Naive thymus-derived CD4-positive, alpha-beta T cell (primary cell): Measurements from ENCODE around the gene INPP5A. TPM values are rescaled to one million over a fixed set of nuclear protein-coding genes. Genes with fewer than 3 reads are reported as not detected.
"Not testable (repeated sequence)": the region's sequence is repeated elsewhere in the genome, so short reads cannot be mapped to it uniquely, and the experiment has no call there.

ENCODE experiments used
- ATAC-seq: fragments of 150-1000 bp; cut with Tn5 transposase; 2 replicates; pipeline ENCODE4 v1.10.0; 2021; ENCODE audit warnings: mild to moderate bottlenecking, moderate library complexity
- CTCF ChIA-PET: fragments of 350-600 bp; sonication (Branson Sonifier 250); formaldehyde crosslinking; loops from one replicate; lab custom pipeline; 2021; ENCODE audit warnings: antibody characterized with exemption; lab: Charles Lee
- POLR2A ChIA-PET: fragments of 350-600 bp; sonication (Branson Sonifier 250); formaldehyde crosslinking; loops from one replicate; lab custom pipeline; 2021; ENCODE audit warnings: antibody characterized with exemption, inconsistent platforms; lab: Charles Lee
- DNase-seq, 9 donors: peaks; one replicate each; pipeline versions ENCODE4 v3.0.0 to v3.0.0-alpha.2; 2020 to 2022; ENCODE audit warnings: mixed read lengths in 1 of 9
- H3K27ac ChIP-seq: one replicate; pipeline ENCODE4 v1.7.0; 2013; ENCODE audit warnings: mild to moderate bottlenecking, low read depth, low read length, moderate library complexity
- H3K27me3 ChIP-seq, 2 donors: one replicate each; pipeline ENCODE4 v1.7.0; 2013; ENCODE audit warnings: low read length in 2 of 2, mild to moderate bottlenecking in 2 of 2, moderate library complexity in 2 of 2; ENCODE audit not compliant: control insufficient read depth in 2 of 2, insufficient read depth in 2 of 2
- H3K36me3 ChIP-seq, 3 experiments: 1 replicate in 2 of 3; 2 replicates in 1 of 3; pipeline ENCODE4 v1.7.0; 2013; ENCODE audit warnings: low read length in 3 of 3, mild to moderate bottlenecking in 3 of 3, moderate library complexity in 1 of 3; ENCODE audit not compliant: insufficient read depth in 3 of 3, control insufficient read depth in 2 of 3
- H3K4me1 ChIP-seq, 2 donors: one replicate each; pipeline ENCODE4 v1.7.0; 2013; ENCODE audit warnings: low read length in 2 of 2, mild to moderate bottlenecking in 2 of 2, moderate library complexity in 1 of 2; ENCODE audit not compliant: control insufficient read depth in 2 of 2, insufficient read depth in 2 of 2
- H3K4me3 ChIP-seq: 2 replicates; pipeline ENCODE4 v1.7.0; 2013; ENCODE audit warnings: mild to moderate bottlenecking, low read length
- H3K9me3 ChIP-seq, 3 experiments: 1 replicate in 2 of 3; 2 replicates in 1 of 3; pipeline ENCODE4 v1.7.0; 2013; ENCODE audit warnings: low read length in 3 of 3; ENCODE audit not compliant: control insufficient read depth in 2 of 3
- H3K27ac Mint-ChIP-seq, 9 donors: one replicate each; pipeline ENCODE4 v1.8.0; 2020 to 2022; ENCODE audit warnings: mixed read lengths in 9 of 9, mild to moderate bottlenecking in 8 of 9, moderate library complexity in 5 of 9, inconsistent platforms in 2 of 9
- H3K27me3 Mint-ChIP-seq, 5 donors: one replicate each; pipeline ENCODE4 v1.8.0; 2021 to 2022; ENCODE audit warnings: mixed read lengths in 5 of 5, mild to moderate bottlenecking in 1 of 5
- H3K36me3 Mint-ChIP-seq, 5 donors: one replicate each; pipeline ENCODE4 v1.8.0; 2020 to 2022; ENCODE audit warnings: mixed read lengths in 5 of 5, mild to moderate bottlenecking in 3 of 5, inconsistent platforms in 1 of 5
- H3K4me1 Mint-ChIP-seq, 7 donors: one replicate each; pipeline ENCODE4 v1.8.0; 2020 to 2022; ENCODE audit warnings: mixed read lengths in 7 of 7, mild to moderate bottlenecking in 3 of 7, inconsistent platforms in 1 of 7
- H3K4me3 Mint-ChIP-seq, 10 donors: one replicate each; pipeline ENCODE4 v1.8.0; 2020 to 2022; ENCODE audit warnings: mild to moderate bottlenecking in 10 of 10, mixed read lengths in 10 of 10, moderate library complexity in 6 of 10, inconsistent platforms in 2 of 10
- H3K9me3 Mint-ChIP-seq, 11 donors: one replicate each; pipeline ENCODE4 v1.8.0; 2020 to 2022; ENCODE audit warnings: mixed read lengths in 11 of 11, mild to moderate bottlenecking in 4 of 11, inconsistent platforms in 1 of 11, moderate library complexity in 1 of 11
- intact Hi-C, 2 donors: fragments of 100-400 bp; cut with micrococcal nuclease; formaldehyde crosslinking; loops; one replicate each; pipeline ENCODE4 v1.15.1; 2023
- polyA plus RNA-seq, 2 donors: library from polyadenylated mRNA; unstranded; fragments of 300-500 nt; fragmentation: Illumina TruSeq; gene quantifications; one replicate each; pipeline ENCODE4 v1.2.3, GENCODE V29; 2021
- total RNA-seq, 6 experiments: library from RNA in 5 of 6; stranded (reverse) in 5 of 6; gene quantifications; 1 replicate in 5 of 6; 2 replicates in 1 of 6; pipeline ENCODE4 v1.2.3 and lab custom pipeline; 2021 to 2026

Gene INPP5A
- total and polyA plus RNA-seq, 7 experiments from 2014 or later, result 0.97 to 30.7 (median 25.0) TPM

DNA sequence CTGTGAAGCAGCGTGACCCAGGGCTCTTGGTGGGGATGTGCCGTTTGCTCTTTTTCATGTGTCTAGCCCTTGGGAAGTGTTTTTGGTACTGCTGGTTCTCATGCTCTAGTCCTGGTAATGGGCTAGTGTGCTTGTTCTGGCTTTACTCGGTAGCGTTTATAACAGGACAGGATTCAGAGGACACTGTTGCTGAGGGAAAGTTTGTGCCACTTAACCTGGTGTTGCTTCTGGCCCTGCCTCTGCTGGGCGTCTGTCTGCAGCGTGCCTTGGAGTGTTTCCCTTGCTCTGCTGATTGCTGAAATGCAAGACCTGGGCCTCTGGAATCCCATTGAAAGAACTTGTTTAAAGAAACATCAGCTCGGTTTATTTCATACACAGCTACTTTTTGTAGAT, 35.0 kb downstream of the INPP5A start:
- no peaks in the 10 kb centered on the region for H3K36me3 Mint-ChIP-seq
- H3K4me1 ChIP-seq, result peaks cover 10 to 22% of the 10 kb centered on the region in 2 donors
- ATAC-seq (no peak), DNase-seq (no peak)
- H3K4me3 ChIP-seq, result no peak overlapping the region
- no peak overlapping the region for H3K27ac Mint-ChIP-seq
- H3K4me1 Mint-ChIP-seq, result peaks cover 4 to 32% (median 26%) of the 10 kb centered on the region in 7 donors
- H3K27ac ChIP-seq, result no peak overlapping the region
- CTCF ChIA-PET, result interaction anchor here (0.7 kb wide), 1 partner anchor 14 kb away, joined by 3 read pairs; no protein-coding TSS in a partner anchor
- no peaks in the 10 kb centered on the region for H3K36me3 ChIP-seq
- H3K27me3 Mint-ChIP-seq, result peaks cover 0 to 2% (median 0%) of the 10 kb centered on the region in 5 donors
- H3K9me3 Mint-ChIP-seq, result no peaks in the 10 kb centered on the region
- intact Hi-C loops, result loop anchor here (1.0 to 2.0 kb wide), 5 partner anchors 17 to 44 kb away; partner anchors contain the start of gene INPP5A (in 1 of the 2)
- no peaks in the 10 kb centered on the region for H3K9me3 ChIP-seq
- POLR2A ChIA-PET, result no interaction called here
- no peak overlapping the region for H3K4me3 Mint-ChIP-seq
- no peaks in the 10 kb centered on the region for H3K27me3 ChIP-seq

DNA sequence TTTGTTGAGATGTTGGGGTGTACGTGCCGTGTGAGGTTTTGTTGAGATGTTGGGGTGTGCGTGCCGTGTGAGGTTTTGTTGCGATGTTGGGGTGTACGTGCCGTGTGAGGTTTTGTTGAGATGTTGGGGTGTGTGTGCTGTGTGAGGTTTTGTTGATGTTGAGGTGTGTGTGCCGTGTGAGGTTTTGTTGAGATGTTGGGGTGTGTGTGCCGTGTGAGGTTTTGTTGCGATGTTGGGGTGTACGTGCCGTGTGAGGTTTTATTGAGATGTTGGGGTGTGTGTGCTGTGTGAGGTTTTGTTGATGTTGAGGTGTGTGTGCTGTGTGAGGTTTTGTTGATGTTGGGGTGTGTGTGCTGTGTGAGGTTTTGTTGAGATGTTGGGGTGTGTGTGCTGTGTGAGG, 35.4 kb downstream of the INPP5A start:
- H3K9me3 ChIP-seq, H3K4me3 ChIP-seq, DNase-seq, H3K27ac ChIP-seq, H3K27ac Mint-ChIP-seq, H3K4me3 Mint-ChIP-seq, H3K36me3 Mint-ChIP-seq, H3K36me3 ChIP-seq, H3K9me3 Mint-ChIP-seq, H3K27me3 ChIP-seq, POLR2A ChIA-PET, ATAC-seq, H3K27me3 Mint-ChIP-seq: not testable (repeated sequence)
- H3K4me1 Mint-ChIP-seq, result peaks cover 8 to 36% (median 26%) of the 10 kb centered on the region in 7 donors
- intact Hi-C loops, result loop anchor here (1.0 to 2.0 kb wide), 5 partner anchors 18 to 43 kb away; partner anchors contain the start of gene INPP5A (in 1 of the 2)
- peaks cover 10 to 22% of the 10 kb centered on the region in 2 donors for H3K4me1 ChIP-seq
- CTCF ChIA-PET, result interaction anchor here (0.7 kb wide), 1 partner anchor 14 kb away, joined by 3 read pairs; no protein-coding TSS in a partner anchor

DNA sequence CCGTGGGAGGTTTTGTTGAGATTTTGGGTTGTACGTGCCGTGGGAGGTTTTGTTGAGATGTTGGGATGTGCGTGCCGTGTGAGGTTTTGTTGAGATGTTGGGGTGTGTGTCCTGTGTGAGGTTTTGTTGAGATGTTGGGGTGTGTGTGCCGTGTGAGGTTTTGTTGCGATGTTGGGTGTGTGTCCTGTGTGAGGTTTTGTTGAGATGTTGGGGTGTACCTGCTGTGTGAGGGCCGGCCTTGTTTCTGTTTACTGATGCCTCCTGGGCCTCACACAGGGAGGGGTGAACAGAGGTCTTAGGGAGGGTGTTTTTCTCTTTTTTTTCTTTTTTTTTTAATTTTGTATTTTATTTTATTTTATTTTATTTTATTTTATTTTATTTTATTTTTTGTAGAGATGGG, 36.7 kb downstream of the INPP5A start:
- ATAC-seq, result no peak

DNA sequence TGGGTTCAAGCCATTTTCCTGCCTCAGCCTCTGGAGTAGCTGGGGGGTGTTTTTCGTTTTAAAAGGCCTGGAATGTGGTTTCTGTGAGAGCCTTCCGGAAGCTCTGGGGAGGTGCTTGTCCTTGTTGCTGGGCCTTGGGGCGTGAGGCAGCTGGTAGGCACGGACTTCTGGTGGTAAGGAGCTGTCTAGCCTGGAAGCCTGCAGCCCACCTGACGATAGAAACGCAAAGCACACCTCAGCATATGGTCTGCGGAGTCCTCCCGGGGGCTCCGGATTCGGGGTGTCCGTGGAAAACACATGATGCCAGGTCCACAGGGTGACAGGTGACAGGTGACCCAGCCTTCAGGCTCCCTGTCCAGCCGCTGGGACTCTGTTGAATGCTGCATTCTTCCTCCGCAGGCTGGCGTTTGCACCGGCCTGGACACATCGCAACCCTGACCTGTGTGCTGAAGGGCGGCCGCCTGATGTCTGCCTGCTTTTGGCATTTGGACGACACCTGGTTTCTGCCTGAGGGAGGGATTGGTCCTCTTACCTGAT, 37.3 kb downstream of the INPP5A start:
- peaks cover 24 to 48% (median 34%) of the 10 kb centered on the region in 7 donors for H3K4me1 Mint-ChIP-seq
- Histone ChIP-seq H3K9me3 (no peaks in the 10 kb centered on the region), H3K36me3 (no peaks in the 10 kb centered on the region), H3K4me1 (peaks cover 10 to 22% of the 10 kb centered on the region in 2 donors), H3K27ac (no peak overlapping the region), H3K27me3 (no peaks in the 10 kb centered on the region), H3K4me3 (no peak overlapping the region)
- ChIA-PET CTCF (no interaction called here), POLR2A (interaction anchor here (0.7 to 0.9 kb wide), 2 partner anchors 19 to 32 kb away, joined by 3 to 4 read pairs; no protein-coding TSS in a partner anchor)
- H3K27me3 Mint-ChIP-seq, result peaks cover 0 to 2% (median 0%) of the 10 kb centered on the region in 5 donors
- no peaks in the 10 kb centered on the region for H3K9me3 Mint-ChIP-seq
- ATAC-seq (no peak), DNase-seq (no peak)
- H3K4me3 Mint-ChIP-seq, result peak overlapping the region in 4 of 10 donors; percentile 17 to 56 (median 24)
- H3K36me3 Mint-ChIP-seq, result no peaks in the 10 kb centered on the region
- intact Hi-C loops, result no loop called here
- peak overlapping the region in 1 of 9 donors; percentile 45 for H3K27ac Mint-ChIP-seq

More for the DNA sequence above, 36.7 kb downstream of the INPP5A start:
- no peak for DNase-seq
- Histone ChIP-seq H3K9me3 (no peaks in the 10 kb centered on the region), H3K27ac (no peak overlapping the region), H3K36me3 (no peaks in the 10 kb centered on the region), H3K4me1 (peaks cover 10 to 22% of the 10 kb centered on the region in 2 donors), H3K27me3 (no peaks in the 10 kb centered on the region), H3K4me3 (no peak overlapping the region)
- POLR2A ChIA-PET, result interaction anchor here (0.7 to 0.9 kb wide), 2 partner anchors 20 to 33 kb away, joined by 3 to 4 read pairs; no protein-coding TSS in a partner anchor
- Mint-ChIP-seq H3K4me3 (no peak overlapping the region), H3K27me3 (peaks cover 0 to 2% (median 0%) of the 10 kb centered on the region in 5 donors), H3K4me1 (peaks cover 22 to 46% (median 33%) of the 10 kb centered on the region in 7 donors), H3K9me3 (no peaks in the 10 kb centered on the region), H3K27ac (no peak overlapping the region), H3K36me3 (no peaks in the 10 kb centered on the region)
- intact Hi-C loops, result no loop called here
- CTCF ChIA-PET, result no interaction called here

DNA sequence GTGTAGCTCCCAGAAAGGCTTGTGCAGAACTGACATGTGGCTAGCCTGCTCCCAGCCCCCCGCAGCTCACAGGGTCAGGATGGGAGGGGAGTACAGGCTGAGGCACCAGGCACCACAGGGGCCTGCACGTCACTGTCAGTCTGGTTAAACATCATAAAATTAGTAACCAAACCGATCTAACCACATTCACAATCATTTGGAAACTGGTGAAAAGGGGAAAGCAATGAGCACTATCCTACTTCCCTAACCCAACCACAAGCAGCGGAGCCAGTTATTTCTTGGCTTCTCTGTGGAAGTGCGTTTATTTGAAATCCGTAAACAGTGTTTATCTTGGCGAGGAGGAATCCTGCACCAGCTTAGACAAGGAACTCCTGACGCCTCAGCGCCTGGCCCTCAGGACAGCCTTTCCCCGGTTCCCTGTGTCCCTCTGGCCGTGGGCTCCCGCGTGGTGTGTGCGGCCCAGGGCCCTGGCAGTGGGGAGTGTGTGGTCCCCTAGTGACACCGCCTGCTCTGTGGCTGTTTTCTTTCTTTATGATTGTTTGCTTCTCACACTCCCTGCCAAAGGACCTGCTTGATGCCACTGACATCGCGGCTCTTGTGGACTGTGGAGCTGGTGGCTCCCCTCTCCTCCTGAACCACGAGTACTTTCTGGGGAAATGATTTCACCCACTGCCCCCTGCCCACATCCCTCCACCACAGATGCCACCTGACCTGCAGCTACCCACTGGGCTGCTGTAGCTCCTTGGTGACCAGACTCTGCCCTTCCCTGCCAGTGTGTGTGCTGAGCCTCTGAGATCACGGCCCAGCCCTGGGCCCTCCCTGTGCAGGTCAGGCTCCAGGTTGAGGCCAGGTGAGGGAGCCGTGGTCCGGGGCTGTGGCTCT, 38.0 kb downstream of the INPP5A start:
- ChIA-PET POLR2A (interaction anchor here (0.9 kb wide), 1 partner anchor 19 kb away, joined by 3 read pairs; no protein-coding TSS in a partner anchor), CTCF (no interaction called here)
- no peak overlapping the region for H3K4me3 ChIP-seq
- intact Hi-C loops, result no loop called here
- peaks cover 0 to 2% (median 0%) of the 10 kb centered on the region in 5 donors for H3K27me3 Mint-ChIP-seq
- ATAC-seq (peak; percentile 56), DNase-seq (peak in 1 of 9 donors; percentile 46)
- peaks cover 10 to 22% of the 10 kb centered on the region in 2 donors for H3K4me1 ChIP-seq
- H3K4me3 Mint-ChIP-seq, result peak overlapping the region in 6 of 10 donors; percentile 14 to 56 (median 22)
- peaks cover 0 to 2% (median 0%) of the 10 kb centered on the region in 11 donors for H3K9me3 Mint-ChIP-seq
- H3K27ac ChIP-seq, result no peak overlapping the region
- H3K27me3 ChIP-seq, result no peaks in the 10 kb centered on the region
- peaks cover 0 to 5% (median 5%) of the 10 kb centered on the region in 5 donors for H3K36me3 Mint-ChIP-seq
- H3K9me3 ChIP-seq, result no peaks in the 10 kb centered on the region
- peaks cover 24 to 49% (median 33%) of the 10 kb centered on the region in 7 donors for H3K4me1 Mint-ChIP-seq
- no peaks in the 10 kb centered on the region for H3K36me3 ChIP-seq
- peak overlapping the region in 5 of 9 donors; percentile 6 to 77 (median 62) for H3K27ac Mint-ChIP-seq

DNA sequence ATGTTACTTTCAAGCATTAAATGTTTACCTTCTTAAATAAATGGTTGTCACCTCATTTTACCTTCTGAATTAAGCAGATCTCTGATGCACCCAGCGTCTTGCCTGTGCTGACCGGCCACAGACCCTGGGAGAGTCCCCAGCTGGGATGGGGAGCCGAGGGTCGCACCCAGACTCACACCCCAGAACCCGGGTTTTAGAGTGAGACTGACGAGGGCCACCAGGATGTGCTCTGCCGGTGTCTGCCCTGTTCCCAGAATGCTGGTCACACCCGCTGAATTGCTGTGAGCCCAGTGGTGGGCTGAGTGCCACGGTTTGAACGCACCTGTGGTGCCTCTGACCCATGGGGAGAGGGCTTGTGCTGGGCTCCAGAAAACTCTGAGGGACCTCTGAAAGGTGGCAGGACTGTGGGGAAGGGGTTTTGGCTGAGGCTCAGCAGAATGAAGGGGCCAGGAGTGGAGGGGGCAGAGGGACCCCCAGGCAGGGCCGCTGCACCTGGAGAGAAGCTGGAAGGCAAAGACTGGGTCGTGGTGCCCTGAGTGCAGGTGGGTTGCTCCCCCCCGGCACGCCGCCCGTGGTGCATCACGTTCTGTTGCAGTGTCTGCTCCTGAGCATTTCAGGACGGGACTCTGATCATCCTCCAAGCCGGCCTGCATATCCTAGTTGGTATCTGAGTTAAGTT, 39.2 kb downstream of the INPP5A start:
- Mint-ChIP-seq H3K36me3 (peaks cover 0 to 17% (median 16%) of the 10 kb centered on the region in 5 donors), H3K9me3 (peaks cover 0 to 3% (median 0%) of the 10 kb centered on the region in 11 donors), H3K27me3 (peaks cover 0 to 2% (median 0%) of the 10 kb centered on the region in 5 donors), H3K4me1 (peaks cover 29 to 60% (median 38%) of the 10 kb centered on the region in 7 donors), H3K27ac (peak overlapping the region in 5 of 9 donors; percentile 23 to 67 (median 45)), H3K4me3 (peak overlapping the region in 4 of 10 donors; percentile 12 to 34 (median 31))
- Histone ChIP-seq H3K4me1 (peaks cover 3 to 9% of the 10 kb centered on the region in 2 donors), H3K27me3 (no peaks in the 10 kb centered on the region), H3K36me3 (no peaks in the 10 kb centered on the region), H3K9me3 (no peaks in the 10 kb centered on the region), H3K4me3 (no peak overlapping the region), H3K27ac (no peak overlapping the region)
- intact Hi-C loops, result no loop called here
- ATAC-seq (no peak), DNase-seq (no peak)
- ChIA-PET POLR2A (no interaction called here), CTCF (no interaction called here)
